ENCODE results near the gene NAV3.

GRCh38 chr12:78194448-78194847, 363.8 kb downstream of the NAV3 start:
- TF ChIP-seq SUZ12 (IDR thresholded peaks at IDR 0.05; ENCODE audit: extremely low read depth, insufficient read depth, insufficient read length) (no peak), YY1 (IDR thresholded peaks at IDR 0.05; ENCODE audit: insufficient read depth, insufficient read length) (no peak)

All from NT2/D1 (cell line).